HG03439 (cell line): ENCODE results near the gene PRSS22.

Source experiments
- ATAC-seq: cut with Tn5 transposase; IDR thresholded peaks from one replicate; pipeline ENCODE4 v1.9.1; 2021; ENCODE audit warnings: mild to moderate bottlenecking, moderate library complexity; ENCODE audit not compliant: unreplicated experiment

Gene PRSS22

GRCh38 chr16:2829501-2830354, 28.2 kb downstream of the PRSS22 start, which contains the start of gene ZG16B:
TSS of gene ZG16B (plus strand) at chr16:2830303. CDS start at chr16:2830442, 139 bp downstream.
- ATAC-seq = no peak

GRCh38 chr16:2828876-2829430, 29.0 kb downstream of the PRSS22 start:
- ATAC-seq = no peak

GRCh38 chr16:2828521-2828840, 29.5 kb downstream of the PRSS22 start:
- no peak for ATAC-seq

- ATAC-seq = no peak
These were observed 30.0 kb downstream of the PRSS22 start for GRCh38 chr16:2827831-2828520.

- no peak for ATAC-seq
These were observed 30.6 kb downstream of the PRSS22 start for GRCh38 chr16:2827374-2827791.

- no peak for ATAC-seq
These were observed 31.2 kb downstream of the PRSS22 start for GRCh38 chr16:2826591-2827373.

GRCh38 chr16:2825906-2826305, 32.1 kb downstream of the PRSS22 start:
- ATAC-seq = no peak

- ATAC-seq = no peak
These were observed 32.8 kb downstream of the PRSS22 start for GRCh38 chr16:2825049-2825742.

GRCh38 chr16:2824626-2825025, 33.3 kb downstream of the PRSS22 start:
- no peak for ATAC-seq

GRCh38 chr16:2822496-2822895, 35.5 kb downstream of the PRSS22 start:
- no peak for ATAC-seq

GRCh38 chr16:2822158-2822495, 35.8 kb downstream of the PRSS22 start:
- no peak for ATAC-seq

GRCh38 chr16:2821487-2822157, 36.3 kb downstream of the PRSS22 start:
- ATAC-seq = no peak

GRCh38 chr16:2820836-2821486, 37.0 kb downstream of the PRSS22 start:
- ATAC-seq = no peak

GRCh38 chr16:2819939-2820835, 37.8 kb downstream of the PRSS22 start:
- no peak for ATAC-seq

- ATAC-seq = no peak
These were observed 38.6 kb downstream of the PRSS22 start for GRCh38 chr16:2819179-2819938.

- no peak for ATAC-seq
These were observed 39.6 kb downstream of the PRSS22 start for GRCh38 chr16:2818272-2818876.
